HG02642 (cell line): ENCODE results near the gene MDM4.
"Not testable (repeated sequence)": the region's sequence is repeated elsewhere in the genome, so short reads cannot be mapped to it uniquely, and the experiment has no call there.

Experiments used
- ATAC-seq: cut with Tn5 transposase; IDR thresholded peaks from one replicate; pipeline ENCODE4 v1.9.1; 2021; ENCODE audit warnings: mild to moderate bottlenecking; ENCODE audit not compliant: unreplicated experiment, poor library complexity

The MDM4 gene

DNA sequence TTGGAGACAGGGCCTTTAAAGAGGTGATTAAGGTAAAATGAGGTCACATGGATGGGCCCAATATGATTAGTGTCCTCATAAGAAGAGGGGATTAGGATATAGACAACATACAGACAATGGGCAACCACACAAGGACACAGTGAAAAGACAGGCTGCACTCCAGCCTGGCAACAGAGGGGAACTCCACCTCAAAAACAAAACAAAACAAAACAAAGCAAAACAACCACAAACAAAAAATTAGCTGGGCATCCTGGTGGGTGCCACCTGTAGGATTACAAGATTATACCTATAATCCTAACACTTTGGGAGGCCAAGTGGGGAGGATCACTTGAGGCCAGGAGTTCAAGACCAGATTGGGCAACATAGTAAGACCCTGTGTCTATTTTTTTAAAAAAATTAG lies 4.8 kb upstream of the MDM4 start:
- ATAC-seq = no peak

- ATAC-seq = peak; percentile 29
Measured at GRCh38 chr1:204513117-204513716, 3.0 kb upstream of the MDM4 start.

GRCh38 chr1:204514828-204515227 lies 1.4 kb upstream of the MDM4 start:
- no peak for ATAC-seq

DNA sequence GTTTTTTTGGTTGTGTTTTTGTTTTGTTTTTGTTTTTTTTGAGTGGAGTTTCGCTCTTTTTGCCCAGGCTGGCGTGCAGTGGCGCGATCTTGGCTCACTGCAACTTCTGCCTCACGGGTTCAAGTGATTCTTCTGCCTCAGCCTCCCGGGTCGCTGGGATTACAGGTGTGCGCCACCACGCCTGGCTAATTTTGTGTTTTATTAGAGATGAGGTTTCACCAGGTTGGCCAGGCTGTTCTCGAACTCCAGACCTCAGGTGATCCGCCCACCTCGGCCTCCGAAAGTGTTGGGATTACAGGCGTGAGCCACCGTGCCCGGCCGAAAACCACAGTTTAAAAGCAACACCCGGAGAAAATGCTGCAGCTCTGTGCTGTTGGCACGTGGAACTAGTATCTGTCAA lies 1.2 kb downstream of the MDM4 start:
- ATAC-seq = not testable (repeated sequence)

DNA sequence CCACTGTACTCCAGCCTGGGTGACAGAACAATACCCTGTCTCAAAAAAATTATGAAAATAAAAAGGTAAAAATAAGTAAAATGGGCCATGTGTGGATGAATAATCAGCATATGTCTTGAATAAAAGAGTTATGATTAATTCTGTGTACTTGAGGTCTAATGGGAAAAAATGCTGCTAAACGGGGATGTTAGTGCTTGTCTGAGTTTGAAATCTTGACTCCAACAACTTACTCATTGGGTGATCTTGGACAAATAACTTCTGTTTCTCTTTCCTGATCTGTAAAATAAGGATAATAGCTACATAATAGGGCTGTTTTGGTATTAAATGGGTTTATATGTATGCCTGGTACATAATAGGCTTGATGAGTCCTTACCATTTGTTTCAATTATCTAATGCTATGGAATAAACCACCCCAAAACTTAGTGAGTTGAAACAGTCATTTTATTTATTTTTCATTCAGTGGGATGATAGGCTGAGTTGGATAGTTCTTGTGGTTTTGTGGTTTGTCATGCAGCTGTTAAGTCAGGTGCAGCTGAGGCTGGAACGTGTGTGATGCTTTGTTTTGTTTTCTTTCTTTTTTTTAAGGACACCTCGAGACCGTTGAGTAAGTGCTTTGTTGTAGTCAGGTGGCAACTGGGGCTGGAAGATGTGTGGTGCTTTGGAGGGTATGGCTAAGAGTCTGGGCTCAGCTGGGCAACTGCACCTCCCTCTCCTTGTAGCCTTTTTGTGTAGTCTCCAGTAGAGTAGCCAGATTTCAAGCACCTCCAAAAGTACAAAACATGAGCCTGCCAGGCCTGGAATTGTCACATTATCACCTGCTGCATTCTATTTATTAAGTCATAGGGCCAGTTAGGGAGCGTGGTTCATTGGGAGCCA lies 4.9 kb downstream of the MDM4 start:
- peak; percentile 55 for ATAC-seq

- not testable (repeated sequence) for ATAC-seq
Measured at GRCh38 chr1:204521941-204522521, 5.8 kb downstream of the MDM4 start.

- ATAC-seq = no peak
Measured at GRCh38 chr1:204523605-204524215, 7.5 kb downstream of the MDM4 start.

DNA sequence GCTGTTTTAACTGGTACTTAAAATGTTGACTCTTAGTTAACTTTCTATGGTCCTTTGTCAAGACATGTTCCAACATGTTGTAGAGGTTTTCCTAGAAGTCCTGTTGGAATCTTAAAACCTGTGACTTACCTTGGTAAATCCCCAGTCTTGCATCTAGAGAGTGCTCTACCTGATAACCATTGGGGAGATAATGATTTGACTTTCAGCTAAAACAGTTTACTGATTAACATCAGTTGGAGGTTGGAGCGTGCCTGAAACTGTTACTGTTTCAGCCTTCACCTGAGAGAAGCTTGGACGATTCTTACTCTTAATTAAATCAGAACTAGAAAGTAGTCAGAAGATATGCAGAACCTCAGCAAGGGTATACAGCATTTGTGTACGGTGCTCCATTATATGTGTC lies 8.8 kb downstream of the MDM4 start:
- peak; percentile 37 for ATAC-seq

GRCh38 chr1:204528241-204528640 lies 12.0 kb downstream of the MDM4 start:
- ATAC-seq = no peak

DNA sequence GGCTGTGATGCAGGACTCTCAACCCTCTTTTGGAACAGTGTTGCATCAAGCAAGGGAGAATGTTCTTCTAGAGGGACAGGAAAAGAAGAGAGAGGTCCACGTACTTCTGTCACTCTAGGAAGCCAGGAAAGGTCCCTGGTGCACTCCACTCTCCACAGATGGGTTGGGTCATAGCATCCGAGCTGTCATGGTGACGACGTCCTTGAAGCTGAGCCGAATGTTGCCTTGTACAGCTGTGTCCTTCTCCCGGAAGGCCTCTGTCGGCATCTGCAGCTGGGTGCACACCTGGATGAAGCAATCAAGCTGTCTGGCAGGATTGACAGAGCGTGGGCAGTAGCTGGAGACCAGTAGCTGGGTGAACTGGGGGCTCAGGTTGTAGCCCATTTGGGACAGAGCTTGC lies 12.5 kb downstream of the MDM4 start:
- ATAC-seq = no peak

DNA sequence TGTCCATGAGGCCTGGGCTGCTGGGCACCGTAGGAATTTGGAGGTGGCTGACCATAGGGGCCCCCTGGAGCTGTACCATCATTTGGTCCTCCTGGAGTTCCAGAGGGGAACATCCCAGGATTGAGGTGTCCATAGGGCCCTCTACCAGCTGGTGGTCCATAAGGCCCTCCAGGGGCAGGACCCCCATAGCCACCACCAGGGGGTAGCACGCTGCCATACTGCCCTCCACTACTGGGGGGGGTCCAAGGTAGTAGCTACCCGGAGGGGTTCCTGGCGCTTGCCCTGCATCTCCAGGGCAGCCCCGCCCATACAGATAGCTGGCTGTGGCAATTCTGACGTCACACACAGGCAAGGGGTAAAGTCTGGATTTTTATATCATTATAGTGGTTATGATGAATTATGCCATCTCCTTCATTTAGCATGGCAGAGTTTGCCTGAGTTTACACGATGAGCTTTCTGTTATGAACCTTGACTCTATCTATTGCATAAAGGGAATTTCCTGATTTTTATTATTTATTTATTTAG lies 13.2 kb downstream of the MDM4 start:
- ATAC-seq = no peak

GRCh38 chr1:204530932-204531331 lies 14.7 kb downstream of the MDM4 start:
- peak; percentile 78 for ATAC-seq

- ATAC-seq = no peak
Measured at GRCh38 chr1:204532832-204533231, 16.6 kb downstream of the MDM4 start.

GRCh38 chr1:204541626-204542025 lies 25.4 kb downstream of the MDM4 start:
- ATAC-seq = no peak

GRCh38 chr1:204544321-204544720 lies 28.1 kb downstream of the MDM4 start:
- no peak for ATAC-seq

- ATAC-seq = no peak
Measured at GRCh38 chr1:204545202-204545601, 29.0 kb downstream of the MDM4 start.

DNA sequence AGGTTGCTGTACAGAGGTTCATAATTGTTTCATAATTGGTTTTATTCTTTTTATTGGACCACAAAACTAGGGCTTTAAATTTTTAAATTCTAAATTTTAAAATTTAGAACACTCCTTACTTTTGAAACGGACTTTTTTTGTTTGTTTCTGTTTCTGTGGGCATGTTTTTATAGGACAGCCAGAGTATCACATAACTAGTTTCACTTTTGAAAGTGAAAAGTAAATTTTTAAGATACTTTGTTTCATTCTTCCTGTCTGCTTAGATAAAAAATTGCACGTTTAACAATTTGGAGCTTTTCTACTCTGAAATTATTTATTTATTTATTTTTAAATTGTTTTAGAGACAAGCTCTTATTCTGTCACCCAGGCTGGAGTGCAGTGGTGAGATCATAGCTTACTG lies 29.7 kb downstream of the MDM4 start:
- no peak for ATAC-seq

DNA sequence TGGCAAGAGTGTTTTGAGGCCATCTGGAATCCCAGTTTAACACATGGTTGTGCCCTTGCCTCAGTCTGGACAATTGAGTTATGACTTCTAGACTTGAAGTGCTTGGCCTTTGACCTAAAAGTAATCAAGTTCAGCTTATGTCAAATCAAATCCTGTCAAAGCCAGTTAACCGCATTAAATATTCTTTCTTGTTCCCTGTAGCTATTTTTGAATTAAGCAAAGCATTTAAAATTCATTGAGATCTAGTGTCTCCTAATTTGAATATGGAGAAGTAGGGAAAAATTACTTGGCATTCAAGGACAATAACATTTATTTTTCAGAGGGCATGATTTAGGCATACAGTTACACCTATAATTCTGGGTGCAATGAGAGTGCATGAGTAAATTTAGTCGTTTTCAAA lies 32.1 kb downstream of the MDM4 start:
- no peak for ATAC-seq

- no peak for ATAC-seq
Measured at GRCh38 chr1:204549313-204549712, 33.1 kb downstream of the MDM4 start.

GRCh38 chr1:204550926-204551325 lies 34.7 kb downstream of the MDM4 start:
- no peak for ATAC-seq
